SK-N-SH treated with all-trans-retinoic acid at 6 μM for 48 hours (cell line): ENCODE data around the gene SF3B5.
"Not testable (repeated sequence)": the region's sequence is repeated elsewhere in the genome, so short reads cannot be mapped to it uniquely, and the experiment has no call there.

ENCODE experiments used
- ESRRG ChIP-seq: fragments of 250-450 bp; sonication (Bioruptor Pico); IDR thresholded peaks from 2 replicates; pipeline ENCODE4 v1.6.1; 2021; ENCODE audit warnings: mild to moderate bottlenecking
- GLIS3 ChIP-seq: fragments of 250-450 bp; sonication (Bioruptor Pico); IDR thresholded peaks from 2 replicates; pipeline ENCODE4 v1.5.0; 2020; ENCODE audit warnings: mild to moderate bottlenecking, moderate library complexity
- RARB ChIP-seq: fragments of 250-450 bp; sonication (Bioruptor Pico); IDR thresholded peaks from 2 replicates; pipeline ENCODE4 v1.8.0; 2021; ENCODE audit warnings: mild to moderate bottlenecking, moderate library complexity
- TCF4 ChIP-seq: fragments of 250-450 bp; sonication (Bioruptor Pico); IDR thresholded peaks from 2 replicates; pipeline ENCODE4 v1.8.0; 2021; ENCODE audit warnings: mild to moderate bottlenecking, moderate library complexity, borderline replicate concordance
- ZNF8 ChIP-seq: fragments of 450-650 bp; formaldehyde crosslinking; IDR thresholded peaks from 2 replicates; pipeline ENCODE4 v1.5.0; 2020; ENCODE audit warnings: mild to moderate bottlenecking, moderate library complexity
- TF ChIP-seq, protein P1 (sequence below): fragments of 250-450 bp; sonication (Bioruptor Pico); IDR thresholded peaks from 2 replicates; pipeline ENCODE4 v1.8.0; 2021; ENCODE audit warnings: low read depth, mild to moderate bottlenecking, moderate library complexity, borderline replicate concordance

DNA sequence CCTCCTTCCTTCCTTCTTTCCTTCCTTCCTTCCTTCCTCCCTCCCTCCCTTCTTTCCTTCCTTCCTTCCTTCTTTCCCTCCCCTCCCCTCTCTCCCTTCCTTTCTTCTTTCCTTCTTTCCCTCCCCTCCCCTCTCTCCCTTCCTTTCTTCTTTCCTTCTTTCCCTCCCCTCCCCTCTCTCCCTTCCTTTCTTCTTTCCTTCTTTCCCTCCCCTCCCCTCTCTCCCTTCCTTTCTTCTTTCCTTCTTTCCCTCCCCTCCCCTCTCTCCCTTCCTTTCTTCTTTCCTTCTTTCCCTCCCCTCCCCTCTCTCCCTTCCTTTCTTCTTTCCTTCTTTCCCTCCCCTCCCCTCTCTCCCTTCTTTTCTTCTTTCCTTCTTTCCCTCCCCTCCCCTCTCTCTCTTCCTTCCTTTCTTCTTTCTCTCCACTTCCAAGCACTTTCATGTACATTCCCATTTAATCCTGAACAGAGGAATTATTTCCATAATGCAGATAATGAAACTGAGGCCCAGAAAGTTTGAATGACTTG is 36.9 kb upstream of the SF3B5 start:
- not testable (repeated sequence) for TF ChIP-seq ESRRG; ZNF8; GLIS3; TCF4 (CRISPR knock-in tag); RARB (CRISPR knock-in tag)
- TF ChIP-seq, protein P1, sequence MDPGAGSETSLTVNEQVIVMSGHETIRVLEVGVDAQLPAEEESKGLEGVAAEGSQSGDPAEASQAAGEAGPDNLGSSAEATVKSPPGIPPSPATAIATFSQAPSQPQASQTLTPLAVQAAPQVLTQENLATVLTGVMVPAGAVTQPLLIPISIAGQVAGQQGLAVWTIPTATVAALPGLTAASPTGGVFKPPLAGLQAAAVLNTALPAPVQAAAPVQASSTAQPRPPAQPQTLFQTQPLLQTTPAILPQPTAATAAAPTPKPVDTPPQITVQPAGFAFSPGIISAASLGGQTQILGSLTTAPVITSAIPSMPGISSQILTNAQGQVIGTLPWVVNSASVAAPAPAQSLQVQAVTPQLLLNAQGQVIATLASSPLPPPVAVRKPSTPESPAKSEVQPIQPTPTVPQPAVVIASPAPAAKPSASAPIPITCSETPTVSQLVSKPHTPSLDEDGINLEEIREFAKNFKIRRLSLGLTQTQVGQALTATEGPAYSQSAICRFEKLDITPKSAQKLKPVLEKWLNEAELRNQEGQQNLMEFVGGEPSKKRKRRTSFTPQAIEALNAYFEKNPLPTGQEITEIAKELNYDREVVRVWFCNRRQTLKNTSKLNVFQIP (CRISPR knock-in tag), result not testable (repeated sequence)
